DMS114 treated with DMSO at 0.1 percent for 48 hours (cell line): ENCODE results near the gene GRAMD1A.
"Not testable (repeated sequence)": the region's sequence is repeated elsewhere in the genome, so short reads cannot be mapped to it uniquely, and the experiment has no call there.

Experiments
- DNase-seq: peaks from one replicate; lab custom pipeline; 2025; ENCODE audit not compliant: unreplicated experiment; lab: John Stamatoyannopoulos, UW

Gene GRAMD1A

GRCh38 chr19:35034005-35034502 lies 33.9 kb downstream of the GRAMD1A start:
- no peak for DNase-seq

GRCh38 chr19:35034588-35035382 lies 34.7 kb downstream of the GRAMD1A start:
- no peak for DNase-seq

- no peak for DNase-seq
Measured at GRCh38 chr19:35037716-35038622, 37.8 kb downstream of the GRAMD1A start.

GRCh38 chr19:35038623-35039512 lies 38.7 kb downstream of the GRAMD1A start:
- no peak for DNase-seq

- DNase-seq = no peak
Measured at GRCh38 chr19:35039881-35040825, 40.0 kb downstream of the GRAMD1A start.

- DNase-seq = no peak
Measured at GRCh38 chr19:35040826-35041547, 40.9 kb downstream of the GRAMD1A start.

- DNase-seq = no peak
Measured at GRCh38 chr19:35041548-35042055, 41.5 kb downstream of the GRAMD1A start, which contains the start of gene HPN. TSS of gene HPN (plus strand) at chr19:35041721. CDS start at chr19:35042507, 786 bp downstream.

- DNase-seq = no peak
Measured at GRCh38 chr19:35042056-35042730, 42.1 kb downstream of the GRAMD1A start.

- DNase-seq = no peak
Measured at GRCh38 chr19:35042954-35043604, 43.0 kb downstream of the GRAMD1A start.

GRCh38 chr19:35043906-35044305 lies 43.8 kb downstream of the GRAMD1A start:
- DNase-seq = no peak

GRCh38 chr19:35044317-35045117 lies 44.4 kb downstream of the GRAMD1A start:
- peak; percentile 41 for DNase-seq

- peak; percentile 8 for DNase-seq
Measured at GRCh38 chr19:35045667-35046300, 45.7 kb downstream of the GRAMD1A start.

GRCh38 chr19:35046461-35046860 lies 46.3 kb downstream of the GRAMD1A start:
- DNase-seq = no peak

GRCh38 chr19:35048911-35049411 lies 48.8 kb downstream of the GRAMD1A start:
- no peak for DNase-seq

GRCh38 chr19:35049456-35049855 lies 49.3 kb downstream of the GRAMD1A start:
- DNase-seq = no peak

GRCh38 chr19:35050662-35051061 lies 50.5 kb downstream of the GRAMD1A start:
- DNase-seq = not testable (repeated sequence)
